H1 (cell line): Measurements from ENCODE around the gene GBF1. TPM values are rescaled to one million over a fixed set of nuclear protein-coding genes. Genes with fewer than 3 reads are reported as not detected.

ENCODE experiments used
- CTCF ChIA-PET: fragments of 300-600 bp; sonication (Branson Sonifier 250); formaldehyde crosslinking; loops from one replicate; lab custom pipeline; 2021; ENCODE audit not compliant: partially characterized antibody; lab: Charles Lee
- POLR2A ChIA-PET: fragments of 300-600 bp; sonication (Branson Sonifier 250); formaldehyde crosslinking; loops from one replicate; lab custom pipeline; 2021; ENCODE audit warnings: inconsistent platforms; ENCODE audit not compliant: partially characterized antibody; lab: Charles Lee
- DNase-seq, 2 experiments: peaks; one replicate each; pipeline versions ENCODE4 v3.0.0 to v3.0.0-alpha.2; 2010 to 2022; ENCODE audit warnings: low spot score in 2 of 2, low read depth in 1 of 2, mixed read lengths in 1 of 2
- FAIRE-seq: peaks from 2 replicates; lab custom pipeline; 2011; peaks lifted over from hg19 to GRCh38; lab: Jason Lieb, UNC
- H2AFZ ChIP-seq: 2 replicates; pipeline ENCODE4 v1.8.1; 2012; ENCODE audit warnings: low read length, inconsistent platforms
- H2AK5ac ChIP-seq: 2 replicates; pipeline ENCODE4 v1.6.1; 2013; ENCODE audit warnings: low read depth, low read length
- H2BK120ac ChIP-seq: replicated peaks from 2 replicates; pipeline ENCODE3; 2013; ENCODE audit warnings: low read depth, low read length, inconsistent platforms
- H2BK12ac ChIP-seq: 2 replicates; pipeline ENCODE4 v1.6.1; 2013; ENCODE audit warnings: low read depth, low read length
- H2BK15ac ChIP-seq: 2 replicates; pipeline ENCODE4 v1.6.1; 2013; ENCODE audit warnings: low read length
- H2BK20ac ChIP-seq: 2 replicates; pipeline ENCODE4 v1.6.1; 2013; ENCODE audit warnings: low read length
- H2BK5ac ChIP-seq: 2 replicates; pipeline ENCODE4 v1.6.1; 2013; ENCODE audit warnings: low read depth, low read length
- H3K14ac ChIP-seq: 2 replicates; pipeline ENCODE4 v1.6.1; 2013; ENCODE audit warnings: inconsistent platforms; ENCODE audit not compliant: insufficient read length
- H3K18ac ChIP-seq: 2 replicates; pipeline ENCODE4 v1.6.1; 2013; ENCODE audit warnings: low read length; ENCODE audit errors: extremely low read depth
- H3K23ac ChIP-seq: 2 replicates; pipeline ENCODE4 v1.6.1; 2013; ENCODE audit warnings: inconsistent platforms; ENCODE audit not compliant: insufficient read length
- H3K23me2 ChIP-seq: 2 replicates; pipeline ENCODE4 v1.6.1; 2013; ENCODE audit warnings: low read depth, low read length
- H3K27ac ChIP-seq: 2 replicates; pipeline ENCODE4 v1.6.1; 2011; ENCODE audit warnings: low read depth, low read length, inconsistent platforms
- H3K27me3 ChIP-seq, 4 experiments: replicated peaks in 1 of 4; 1 replicate in 1 of 4; 2 replicates in 3 of 4; pipeline versions ENCODE4 v1.6.1 to v1.8.1; 2011 to 2013; ENCODE audit warnings: low read length in 3 of 4, mild to moderate bottlenecking in 3 of 4, inconsistent platforms in 2 of 4, mixed read lengths in 2 of 4, moderate library complexity in 1 of 4; ENCODE audit not compliant: control insufficient read depth in 3 of 4, insufficient read depth in 3 of 4; ENCODE audit errors: extremely low read depth in 1 of 4
- H3K36me3 ChIP-seq, 4 experiments: 2 replicates each; pipeline versions ENCODE4 v1.6.1 to v1.8.1; 2011 to 2013; ENCODE audit warnings: mild to moderate bottlenecking in 4 of 4, low read length in 3 of 4, moderate library complexity in 2 of 4, control low read depth in 1 of 4, inconsistent platforms in 1 of 4; ENCODE audit not compliant: insufficient read depth in 4 of 4, control insufficient read depth in 2 of 4
- H3K4ac ChIP-seq: replicated peaks from 2 replicates; pipeline ENCODE3; 2013; ENCODE audit warnings: low read length, low read depth, mixed read lengths, inconsistent platforms; ENCODE audit not compliant: insufficient read length
- H3K4me1 ChIP-seq, 4 experiments: replicated peaks in 1 of 4; 1 replicate in 1 of 4; 2 replicates in 3 of 4; pipeline versions ENCODE4 v1.6.1 to v1.8.1; 2011 to 2013; ENCODE audit warnings: low read length in 3 of 4, inconsistent platforms in 2 of 4, mixed read lengths in 1 of 4; ENCODE audit not compliant: insufficient read depth in 4 of 4, control insufficient read depth in 3 of 4
- H3K4me2 ChIP-seq, 2 experiments: 2 replicates each; pipeline versions ENCODE4 v1.6.1 to v1.8.1; 2011 to 2013; ENCODE audit warnings: low read depth in 2 of 2, low read length in 2 of 2, control low read depth in 1 of 2, inconsistent platforms in 1 of 2, mild to moderate bottlenecking in 1 of 2; ENCODE audit not compliant: insufficient read depth in 1 of 2
- H3K4me3 ChIP-seq, 4 experiments: fragments of 200-600, 300-600 bp in 1 of 4; sonication (generic), shearing (Covaris generic), sonication (Bioruptor Twin) in 1 of 4; 2 replicates each; pipeline versions ENCODE4 v1.5.1 to v1.8.1; 2011 to 2016; ENCODE audit warnings: low read length in 4 of 4, low read depth in 3 of 4, control low read depth in 2 of 4, inconsistent platforms in 2 of 4, mild to moderate bottlenecking in 2 of 4, mixed read lengths in 1 of 4, moderate library complexity in 1 of 4; ENCODE audit not compliant: insufficient read depth in 2 of 4; ENCODE audit errors: extremely low read depth in 1 of 4
- H3K56ac ChIP-seq: replicated peaks from 2 replicates; pipeline ENCODE3; 2013; ENCODE audit warnings: low read depth, mild to moderate bottlenecking, mixed read lengths, low read length, inconsistent platforms; ENCODE audit not compliant: insufficient read length
- H3K79me1 ChIP-seq: 2 replicates; pipeline ENCODE4 v1.6.1; 2013; ENCODE audit warnings: low read depth, low read length, control low read depth
- H3K79me2 ChIP-seq, 2 experiments: 2 replicates each; pipeline versions ENCODE4 v1.6.1 to v1.8.1; 2012 to 2013; ENCODE audit warnings: low read length in 2 of 2, mild to moderate bottlenecking in 2 of 2, inconsistent platforms in 1 of 2; ENCODE audit not compliant: insufficient read depth in 2 of 2, control insufficient read depth in 1 of 2
- H3K9ac ChIP-seq, 4 experiments: replicated peaks in 1 of 4; 1 replicate in 1 of 4; 2 replicates in 3 of 4; pipeline versions ENCODE4 v1.6.1 to v1.8.1; 2011 to 2013; ENCODE audit warnings: low read depth in 3 of 4, low read length in 3 of 4, control low read depth in 2 of 4, mild to moderate bottlenecking in 2 of 4, moderate library complexity in 2 of 4, inconsistent platforms in 1 of 4; ENCODE audit errors: extremely low read depth in 1 of 4
- H3K9me3 ChIP-seq, 2 experiments: 2 replicates each; pipeline versions ENCODE4 v1.6.1 to v1.8.1; 2012 to 2013; ENCODE audit warnings: mild to moderate bottlenecking in 2 of 2, moderate library complexity in 2 of 2, control low read depth in 1 of 2, inconsistent platforms in 1 of 2, low read depth in 1 of 2, low read length in 1 of 2, mixed read lengths in 1 of 2; ENCODE audit not compliant: insufficient read depth in 2 of 2
- H4K20me1 ChIP-seq, 2 experiments: replicated peaks in 1 of 2; 2 replicates each; pipeline versions ENCODE3 to v1.8.1; 2011 to 2013; ENCODE audit warnings: inconsistent platforms in 2 of 2, low read length in 2 of 2, mild to moderate bottlenecking in 1 of 2; ENCODE audit not compliant: insufficient read depth in 2 of 2, control insufficient read depth in 1 of 2
- H4K5ac ChIP-seq: 2 replicates; pipeline ENCODE4 v1.6.1; 2013; ENCODE audit warnings: low read length, low read depth, mixed read lengths, inconsistent platforms; ENCODE audit not compliant: insufficient read length
- H4K8ac ChIP-seq: 2 replicates; pipeline ENCODE4 v1.8.0; 2013; ENCODE audit warnings: mild to moderate bottlenecking, moderate library complexity, low read length, inconsistent platforms; ENCODE audit not compliant: insufficient read depth; ENCODE audit errors: extremely low read depth
- H4K91ac ChIP-seq: replicated peaks from 2 replicates; pipeline ENCODE3; 2013; ENCODE audit warnings: low read length, mixed read lengths, inconsistent platforms; ENCODE audit not compliant: insufficient read length
- ASH2L ChIP-seq: fragments of 200-600, 300-600 bp; sonication (generic); IDR thresholded peaks from one replicate; pipeline ENCODE4 v1.7.1; 2017; ENCODE audit warnings: low read length
- JUND ChIP-seq: IDR thresholded peaks from 2 replicates; pipeline ENCODE4 v1.6.1; 2011; ENCODE audit warnings: mild to moderate bottlenecking, improper control_type of control experiment, low read length
- POLR2A ChIP-seq, 2 experiments: IDR thresholded peaks; 1 replicate in 1 of 2; 2 replicates in 1 of 2; pipeline ENCODE4 v1.6.1; 2011; ENCODE audit warnings: low read depth in 2 of 2, low read length in 2 of 2, mild to moderate bottlenecking in 2 of 2; ENCODE audit errors: control extremely low read depth in 1 of 2
- POU5F1 ChIP-seq: IDR thresholded peaks from 2 replicates; pipeline ENCODE4 v1.6.1; 2011; ENCODE audit warnings: low read depth, mild to moderate bottlenecking, low read length, moderate library complexity
- RNF2 ChIP-seq: fragments of 200-900, 300-1000 bp; sonication (generic); IDR thresholded peaks from 2 replicates; pipeline ENCODE4 v1.7.1; 2016; ENCODE audit warnings: borderline replicate concordance, low read depth, mild to moderate bottlenecking, antibody characterized with exemption, low read length; ENCODE audit not compliant: poor library complexity, severe bottlenecking; ENCODE audit errors: missing control alignments
- SIRT6 ChIP-seq: IDR thresholded peaks from one replicate; pipeline ENCODE4 v1.7.1; 2012; ENCODE audit warnings: low read length, inconsistent platforms
- SUZ12 ChIP-seq: fragments of 200-600 bp; sonication (generic); IDR thresholded peaks from 2 replicates; pipeline ENCODE4 v1.6.1; 2012; ENCODE audit warnings: mild to moderate bottlenecking, inconsistent platforms, low read length, moderate library complexity, mixed read lengths
- TEAD4 ChIP-seq: IDR thresholded peaks from 2 replicates; pipeline ENCODE4 v1.6.1; 2012; ENCODE audit warnings: low read depth, low read length, inconsistent platforms, mixed read lengths
- WGBS, 2 experiments: shearing (Covaris generic) in 1 of 2; methylation state at CpG; one replicate each; pipeline versions ENCODE4 v1.1.6 to v1.1.7; 2013 to 2015; ENCODE audit warnings: low lambda C conversion rate in 2 of 2, mixed read lengths in 2 of 2, inconsistent platforms in 1 of 2, low coverage in 1 of 2, missing lambda C conversion rate in 1 of 2; ENCODE audit not compliant: insufficient replicate concordance in 2 of 2, insufficient coverage in 1 of 2, insufficient read length in 1 of 2; ENCODE audit errors: extremely low coverage in 1 of 2, missing lambda C conversion rate in 1 of 2; 5-methylcytosine and 5-hydroxymethylcytosine counted together
- polyA plus RNA-seq, 7 experiments: library from polyadenylated mRNA; depleted of rRNA in 3 of 7; stranded (reverse) in 5 of 7; unstranded in 2 of 7; fragments of >200 nt in 5 of 7; fragments of 200-250 nt in 2 of 7; gene quantifications; 1 replicate in 5 of 7; 2 replicates in 1 of 7; 4 replicates in 1 of 7; pipeline versions ENCODE4 v1.2.1 to v1.2.3, GENCODE V29; 2011 to 2013; ENCODE audit warnings: missing spikeins in 2 of 7, mixed read lengths in 2 of 7
- total RNA-seq: library from RNA; stranded (reverse); fragmentation: NEBNext Ultra II Directional; extraction: Animal tissue kit (Norgen Biotek cat#: 25700); gene quantifications from 2 replicates; pipeline ENCODE4 v1.2.1, GENCODE V29; 2021
- TF ChIP-seq, protein P1 (sequence below), 3 experiments: IDR thresholded peaks; 1 replicate in 2 of 3; 2 replicates in 1 of 3; pipeline versions ENCODE4 v1.5.1 to v1.6.1; 2011; ENCODE audit warnings: low read length in 3 of 3, mild to moderate bottlenecking in 3 of 3, inconsistent platforms in 2 of 3, low read depth in 1 of 3, moderate library complexity in 1 of 3; ENCODE audit not compliant: insufficient read depth in 1 of 3; ENCODE audit errors: control extremely low read depth in 1 of 3

Gene GBF1
- total and polyA plus RNA-seq, 2 of the 8 experiments (the other 6 are each of a cell fraction or from before 2014, with no cell fraction given), result 11.0 to 25.5 TPM

DNA sequence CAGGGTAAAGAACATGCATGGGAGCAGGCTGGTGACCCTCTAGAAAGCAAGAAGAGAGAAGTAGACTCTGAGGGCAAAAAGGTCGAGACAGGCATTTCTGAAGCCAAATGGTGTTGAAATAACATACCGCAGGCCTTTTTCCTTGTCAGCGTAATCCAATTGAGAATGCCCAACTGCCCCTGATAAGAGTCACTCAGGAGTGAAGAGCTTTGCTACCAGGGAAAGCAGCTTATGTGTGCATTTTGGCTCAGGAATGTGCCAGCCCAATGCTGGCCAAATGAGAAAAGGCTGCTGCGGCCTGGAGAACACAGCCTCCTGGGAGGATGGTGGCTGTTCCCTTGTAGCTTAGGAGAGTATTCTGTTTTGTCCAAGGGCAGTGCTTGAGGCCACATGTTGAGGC is 88.8 kb downstream of the GBF1 start:
- Histone ChIP-seq H2BK5ac (no peak overlapping the region), H4K5ac (no peak overlapping the region), H3K27me3 (peaks cover 0 to 2% (median 0%) of the 10 kb centered on the region in 4 experiments; a peak in 1 of 7 replicates), H2BK20ac (no peak overlapping the region), H3K79me2 (no peaks in the 10 kb centered on the region), H3K23me2 (no peaks in the 10 kb centered on the region), H3K56ac (no peak overlapping the region), H3K27ac (no peak overlapping the region), H3K4ac (no peak overlapping the region), H4K91ac (no peak overlapping the region), H3K14ac (no peak overlapping the region), H3K36me3 (no peaks in the 10 kb centered on the region), H3K4me1 (no peaks in the 10 kb centered on the region), H3K4me2 (no peak overlapping the region), H2BK120ac (no peak overlapping the region), H3K9ac (no peak overlapping the region; a peak in 1 of 7 replicates), H3K9me3 (no peaks in the 10 kb centered on the region), H3K4me3 (no peak overlapping the region), H2BK12ac (no peak overlapping the region), H2AK5ac (no peak overlapping the region), H3K18ac (no peak overlapping the region), H4K20me1 (peaks cover 2% of the 10 kb centered on the region in 2 experiments), H3K23ac (no peak overlapping the region), H4K8ac (no peak overlapping the region), H2AFZ (no peak overlapping the region), H3K79me1 (no peaks in the 10 kb centered on the region), H2BK15ac (no peak overlapping the region)
- no peak for TF ChIP-seq TEAD4
- TF ChIP-seq RNF2, result no peak
- TF ChIP-seq SIRT6, result no peak
- no peak for TF ChIP-seq SUZ12
- TF ChIP-seq POLR2A (IDR thresholded peaks at IDR 0.05; ENCODE audit: control extremely low read depth in 1 of 2, low read depth in 2 of 2, low read length in 2 of 2), result no peak
- TF ChIP-seq, protein P1, sequence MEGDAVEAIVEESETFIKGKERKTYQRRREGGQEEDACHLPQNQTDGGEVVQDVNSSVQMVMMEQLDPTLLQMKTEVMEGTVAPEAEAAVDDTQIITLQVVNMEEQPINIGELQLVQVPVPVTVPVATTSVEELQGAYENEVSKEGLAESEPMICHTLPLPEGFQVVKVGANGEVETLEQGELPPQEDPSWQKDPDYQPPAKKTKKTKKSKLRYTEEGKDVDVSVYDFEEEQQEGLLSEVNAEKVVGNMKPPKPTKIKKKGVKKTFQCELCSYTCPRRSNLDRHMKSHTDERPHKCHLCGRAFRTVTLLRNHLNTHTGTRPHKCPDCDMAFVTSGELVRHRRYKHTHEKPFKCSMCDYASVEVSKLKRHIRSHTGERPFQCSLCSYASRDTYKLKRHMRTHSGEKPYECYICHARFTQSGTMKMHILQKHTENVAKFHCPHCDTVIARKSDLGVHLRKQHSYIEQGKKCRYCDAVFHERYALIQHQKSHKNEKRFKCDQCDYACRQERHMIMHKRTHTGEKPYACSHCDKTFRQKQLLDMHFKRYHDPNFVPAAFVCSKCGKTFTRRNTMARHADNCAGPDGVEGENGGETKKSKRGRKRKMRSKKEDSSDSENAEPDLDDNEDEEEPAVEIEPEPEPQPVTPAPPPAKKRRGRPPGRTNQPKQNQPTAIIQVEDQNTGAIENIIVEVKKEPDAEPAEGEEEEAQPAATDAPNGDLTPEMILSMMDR (IDR thresholded peaks at IDR 0.05; ENCODE audit: control extremely low read depth in 1 of 3, insufficient read depth in 1 of 3, low read depth in 1 of 3, low read length in 3 of 3), result no peak
- no peak for TF ChIP-seq JUND
- TF ChIP-seq ASH2L, result no peak
- TF ChIP-seq POU5F1, result no peak
- WGBS, 2 experiments, result 91% methylated on average over 4 of the region's 4 CpGs; no CpG with 5 or more reads in 1 of the 2 experiments
- ChIA-PET CTCF (interaction anchor here (1.0 to 3.1 kb wide), 4 partner anchors 13 to 104 kb away, joined by 5 to 17 read pairs (median 10); no protein-coding TSS in a partner anchor), POLR2A (interaction anchor here (1.3 kb wide), 1 partner anchor 9 kb away, joined by 3 read pairs; no protein-coding TSS in a partner anchor)
- FAIRE-seq, result no peak
- no peak for DNase-seq
